CD4-positive, alpha-beta T cell treated with Interleukin-12 subunit alpha and Interleukin-12 subunit beta, for 1 hour (primary cell): ENCODE results near the gene B9D2.

Source experiments
- DNase-seq: peaks from one replicate; pipeline ENCODE4 v3.0.0-alpha.2; 2020

Gene B9D2

GRCh38 chr19:41325947-41326706, 37.8 kb downstream of the B9D2 start:
- DNase-seq = peak; percentile 37

GRCh38 chr19:41325640-41325946, 38.4 kb downstream of the B9D2 start:
- DNase-seq = no peak

GRCh38 chr19:41324921-41325639, 38.9 kb downstream of the B9D2 start:
- DNase-seq = no peak

GRCh38 chr19:41324231-41324702, 39.7 kb downstream of the B9D2 start:
- no peak for DNase-seq

GRCh38 chr19:41323430-41324125, 40.4 kb downstream of the B9D2 start:
- no peak for DNase-seq

GRCh38 chr19:41323023-41323422, 40.9 kb downstream of the B9D2 start:
- DNase-seq = no peak

- DNase-seq = no peak
Observed at GRCh38 chr19:41322451-41322850, 41.5 kb downstream of the B9D2 start.

- no peak for DNase-seq
Observed at GRCh38 chr19:41321600-41322270, 42.2 kb downstream of the B9D2 start.

- no peak for DNase-seq
Observed at GRCh38 chr19:41321204-41321599, 42.7 kb downstream of the B9D2 start.

- no peak for DNase-seq
Observed at GRCh38 chr19:41320568-41320967, 43.4 kb downstream of the B9D2 start.

- DNase-seq = no peak
Observed at GRCh38 chr19:41320185-41320518, 43.8 kb downstream of the B9D2 start.

- DNase-seq = no peak
Observed at GRCh38 chr19:41319500-41320184, 44.3 kb downstream of the B9D2 start.

- no peak for DNase-seq
Observed at GRCh38 chr19:41318696-41319499, 45.1 kb downstream of the B9D2 start.

GRCh38 chr19:41316306-41316920, 47.5 kb downstream of the B9D2 start:
- no peak for DNase-seq

GRCh38 chr19:41311613-41312012, 52.3 kb downstream of the B9D2 start:
- DNase-seq = no peak

- DNase-seq = no peak
Observed at GRCh38 chr19:41311072-41311471, 52.9 kb downstream of the B9D2 start.

GRCh38 chr19:41310033-41310831, 53.7 kb downstream of the B9D2 start, which contains the start of gene CCDC97:
Gene CCDC97 (plus strand): TSS chr19:41310172. CDS start chr19:41310311, 139 bp downstream.
- DNase-seq = peak; percentile 91

GRCh38 chr19:41309180-41310032, 54.5 kb downstream of the B9D2 start:
- no peak for DNase-seq

GRCh38 chr19:41308450-41309179, 55.3 kb downstream of the B9D2 start:
- peak; percentile 92 for DNase-seq
